ENCODE results near the gene SLC26A5.
"Not testable (repeated sequence)": the region's sequence is repeated elsewhere in the genome, so short reads cannot be mapped to it uniquely, and the experiment has no call there.

Gene SLC26A5

GRCh38 chr7:103437623-103438022 is 8.4 kb downstream of the SLC26A5 start:
- Histone ChIP-seq H3K27me3 (ENCODE audit: control insufficient read depth, insufficient read depth, low read length) (no peaks in the 10 kb centered on the region), H3K9ac (ENCODE audit: low read length) (no peak overlapping the region), H3K36me3 (ENCODE audit: control insufficient read depth, insufficient read depth, low read length) (no peaks in the 10 kb centered on the region), H3K4me3 (ENCODE audit: low read length) (no peak overlapping the region), H3K4me1 (ENCODE audit: control insufficient read depth, insufficient read depth, low read length) (no peaks in the 10 kb centered on the region), H3K27ac (ENCODE audit: low read depth, low read length) (no peak overlapping the region)

GRCh38 chr7:103432712-103433111 is 13.3 kb downstream of the SLC26A5 start:
- Histone ChIP-seq H3K27ac (ENCODE audit: low read depth, low read length) (no peak overlapping the region), H3K27me3 (ENCODE audit: control insufficient read depth, insufficient read depth, low read length) (no peaks in the 10 kb centered on the region), H3K36me3 (ENCODE audit: control insufficient read depth, insufficient read depth, low read length) (no peaks in the 10 kb centered on the region), H3K4me3 (ENCODE audit: low read length) (no peak overlapping the region), H3K4me1 (ENCODE audit: control insufficient read depth, insufficient read depth, low read length) (no peaks in the 10 kb centered on the region), H3K9ac (ENCODE audit: low read length) (no peak overlapping the region)

GRCh38 chr7:103425177-103425576 is 20.8 kb downstream of the SLC26A5 start:
- H3K4me3 ChIP-seq (ENCODE audit: low read length) = no peak overlapping the region
- H3K27ac ChIP-seq (ENCODE audit: low read depth, low read length) = no peak overlapping the region
- H3K36me3 ChIP-seq (ENCODE audit: control insufficient read depth, insufficient read depth, low read length) = no peaks in the 10 kb centered on the region
- H3K9ac ChIP-seq (ENCODE audit: low read length) = no peak overlapping the region
- H3K27me3 ChIP-seq (ENCODE audit: control insufficient read depth, insufficient read depth, low read length) = no peaks in the 10 kb centered on the region
- no peaks in the 10 kb centered on the region for H3K4me1 ChIP-seq (ENCODE audit: control insufficient read depth, insufficient read depth, low read length)

DNA sequence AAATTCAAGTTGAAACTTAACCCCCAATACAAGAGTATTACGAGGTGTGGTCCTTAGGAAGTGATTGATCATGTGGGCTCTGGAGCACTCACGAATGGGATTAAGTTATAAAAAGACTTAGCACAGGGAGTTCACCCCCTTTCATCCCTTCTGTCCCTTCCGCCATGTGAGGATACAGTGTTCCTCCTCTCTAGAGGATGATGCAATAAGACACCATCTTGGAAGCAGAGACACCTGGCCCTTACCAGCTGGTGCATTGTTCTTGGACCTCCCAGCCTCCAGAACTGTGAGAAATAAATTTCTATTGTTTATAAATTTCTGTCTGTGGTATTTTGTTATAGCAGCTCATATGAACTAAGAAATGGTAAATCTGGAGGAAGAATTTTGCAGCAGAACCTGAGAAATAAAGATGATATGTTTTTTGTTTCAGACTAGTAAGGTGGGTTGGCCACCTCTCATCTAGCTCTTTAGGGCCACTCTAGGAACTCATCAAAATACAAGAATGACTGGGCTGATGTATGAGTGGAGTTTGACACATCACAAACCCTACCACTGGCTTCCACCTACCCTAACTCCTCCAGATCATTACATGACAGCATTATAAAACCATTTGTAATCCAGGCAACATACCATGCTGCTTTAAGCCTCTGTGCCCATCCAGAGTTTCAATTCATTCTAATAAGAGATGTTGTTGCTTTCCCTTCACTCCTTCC is 22.4 kb downstream of the SLC26A5 start:
- Histone ChIP-seq H3K4me1 (ENCODE audit: control insufficient read depth, insufficient read depth, low read length) (no peaks in the 10 kb centered on the region), H3K4me3 (ENCODE audit: low read length) (no peak overlapping the region), H3K27ac (ENCODE audit: low read depth, low read length) (no peak overlapping the region), H3K36me3 (ENCODE audit: control insufficient read depth, insufficient read depth, low read length) (no peaks in the 10 kb centered on the region), H3K9ac (ENCODE audit: low read length) (no peak overlapping the region), H3K27me3 (ENCODE audit: control insufficient read depth, insufficient read depth, low read length) (no peaks in the 10 kb centered on the region)

- Histone ChIP-seq H3K27me3 (ENCODE audit: control insufficient read depth, insufficient read depth, low read length) (no peaks in the 10 kb centered on the region), H3K9ac (ENCODE audit: low read length) (no peak overlapping the region), H3K27ac (ENCODE audit: low read depth, low read length) (no peak overlapping the region), H3K36me3 (ENCODE audit: control insufficient read depth, insufficient read depth, low read length) (no peaks in the 10 kb centered on the region), H3K4me1 (ENCODE audit: control insufficient read depth, insufficient read depth, low read length) (no peaks in the 10 kb centered on the region), H3K4me3 (ENCODE audit: low read length) (no peak overlapping the region)
Observed at GRCh38 chr7:103420857-103421384, 25.1 kb downstream of the SLC26A5 start.

GRCh38 chr7:103418241-103418640 is 27.8 kb downstream of the SLC26A5 start:
- Histone ChIP-seq H3K36me3 (ENCODE audit: control insufficient read depth, insufficient read depth, low read length) (no peaks in the 10 kb centered on the region), H3K4me1 (ENCODE audit: control insufficient read depth, insufficient read depth, low read length) (no peaks in the 10 kb centered on the region), H3K9ac (ENCODE audit: low read length) (no peak overlapping the region), H3K27ac (ENCODE audit: low read depth, low read length) (no peak overlapping the region), H3K27me3 (ENCODE audit: control insufficient read depth, insufficient read depth, low read length) (no peaks in the 10 kb centered on the region), H3K4me3 (ENCODE audit: low read length) (no peak overlapping the region)

- H3K4me1 ChIP-seq (ENCODE audit: control insufficient read depth, insufficient read depth, low read length) = no peaks in the 10 kb centered on the region
- no peaks in the 10 kb centered on the region for H3K36me3 ChIP-seq (ENCODE audit: control insufficient read depth, insufficient read depth, low read length)
- no peak overlapping the region for H3K27ac ChIP-seq (ENCODE audit: low read depth, low read length)
- no peak overlapping the region for H3K9ac ChIP-seq (ENCODE audit: low read length)
- H3K4me3 ChIP-seq (ENCODE audit: low read length) = no peak overlapping the region
- no peaks in the 10 kb centered on the region for H3K27me3 ChIP-seq (ENCODE audit: control insufficient read depth, insufficient read depth, low read length)
Observed at GRCh38 chr7:103413407-103413806, 32.6 kb downstream of the SLC26A5 start.

DNA sequence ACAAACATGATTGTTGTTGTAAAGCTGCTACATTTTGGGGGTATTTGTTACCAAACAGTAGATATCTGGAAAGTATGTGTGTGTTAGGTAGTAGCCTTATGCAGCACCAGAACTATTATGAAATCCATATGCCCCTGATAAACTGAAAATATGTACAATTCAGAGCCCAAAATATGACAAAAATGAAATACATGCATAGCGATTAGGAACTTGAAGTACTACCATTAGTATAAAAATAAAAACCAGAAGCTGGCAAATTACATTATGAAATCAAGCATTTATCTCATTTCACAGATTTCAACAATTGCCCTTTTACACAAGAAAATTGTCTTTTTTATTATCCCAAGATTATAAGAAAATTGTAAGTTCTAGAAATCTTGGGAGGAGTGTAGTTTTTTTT is 33.9 kb downstream of the SLC26A5 start:
- Histone ChIP-seq H3K36me3 (ENCODE audit: control insufficient read depth, insufficient read depth, low read length) (no peaks in the 10 kb centered on the region), H3K4me1 (ENCODE audit: control insufficient read depth, insufficient read depth, low read length) (no peaks in the 10 kb centered on the region), H3K27me3 (ENCODE audit: control insufficient read depth, insufficient read depth, low read length) (no peaks in the 10 kb centered on the region), H3K4me3 (ENCODE audit: low read length) (no peak overlapping the region), H3K27ac (ENCODE audit: low read depth, low read length) (no peak overlapping the region), H3K9ac (ENCODE audit: low read length) (no peak overlapping the region)

GRCh38 chr7:103405789-103406613 is 40.0 kb downstream of the SLC26A5 start:
- not testable (repeated sequence) for H3K9ac ChIP-seq (ENCODE audit: low read length); H3K27ac ChIP-seq (ENCODE audit: low read depth, low read length); H3K4me3 ChIP-seq (ENCODE audit: low read length); H3K27me3 ChIP-seq (ENCODE audit: control insufficient read depth, insufficient read depth, low read length); H3K36me3 ChIP-seq (ENCODE audit: control insufficient read depth, insufficient read depth, low read length); H3K4me1 ChIP-seq (ENCODE audit: control insufficient read depth, insufficient read depth, low read length)

- not testable (repeated sequence) for H3K4me1 ChIP-seq (ENCODE audit: control insufficient read depth, insufficient read depth, low read length); H3K27ac ChIP-seq (ENCODE audit: low read depth, low read length); H3K36me3 ChIP-seq (ENCODE audit: control insufficient read depth, insufficient read depth, low read length); H3K27me3 ChIP-seq (ENCODE audit: control insufficient read depth, insufficient read depth, low read length); H3K9ac ChIP-seq (ENCODE audit: low read length); H3K4me3 ChIP-seq (ENCODE audit: low read length)
Observed at GRCh38 chr7:103399687-103400086, 46.3 kb downstream of the SLC26A5 start.

- H3K27ac ChIP-seq (ENCODE audit: low read depth, low read length) = no peak overlapping the region
- H3K27me3 ChIP-seq (ENCODE audit: control insufficient read depth, insufficient read depth, low read length) = no peaks in the 10 kb centered on the region
- no peak overlapping the region for H3K4me3 ChIP-seq (ENCODE audit: low read length)
- H3K9ac ChIP-seq (ENCODE audit: low read length) = no peak overlapping the region
- no peaks in the 10 kb centered on the region for H3K4me1 ChIP-seq (ENCODE audit: control insufficient read depth, insufficient read depth, low read length)
- no peaks in the 10 kb centered on the region for H3K36me3 ChIP-seq (ENCODE audit: control insufficient read depth, insufficient read depth, low read length)
Observed at GRCh38 chr7:103398483-103399127, 47.4 kb downstream of the SLC26A5 start.

- no peaks in the 10 kb centered on the region for H3K36me3 ChIP-seq (ENCODE audit: control insufficient read depth, insufficient read depth, low read length)
- H3K4me3 ChIP-seq (ENCODE audit: low read length) = no peak overlapping the region
- H3K9ac ChIP-seq (ENCODE audit: low read length) = no peak overlapping the region
- no peak overlapping the region for H3K27ac ChIP-seq (ENCODE audit: low read depth, low read length)
- H3K27me3 ChIP-seq (ENCODE audit: control insufficient read depth, insufficient read depth, low read length) = no peaks in the 10 kb centered on the region
- no peaks in the 10 kb centered on the region for H3K4me1 ChIP-seq (ENCODE audit: control insufficient read depth, insufficient read depth, low read length)
Observed at GRCh38 chr7:103396471-103396870, 49.5 kb downstream of the SLC26A5 start.
